GM18858 (cell line): ENCODE data around the gene ARHGAP26.
A peak's percentile ranks its signal among the peaks of the same experiment; 100 is the strongest.

ENCODE experiments used
- ATAC-seq: cut with Tn5 transposase; IDR thresholded peaks from one replicate; pipeline ENCODE4 v1.9.1; 2021; ENCODE audit not compliant: unreplicated experiment

ARHGAP26 gene

DNA sequence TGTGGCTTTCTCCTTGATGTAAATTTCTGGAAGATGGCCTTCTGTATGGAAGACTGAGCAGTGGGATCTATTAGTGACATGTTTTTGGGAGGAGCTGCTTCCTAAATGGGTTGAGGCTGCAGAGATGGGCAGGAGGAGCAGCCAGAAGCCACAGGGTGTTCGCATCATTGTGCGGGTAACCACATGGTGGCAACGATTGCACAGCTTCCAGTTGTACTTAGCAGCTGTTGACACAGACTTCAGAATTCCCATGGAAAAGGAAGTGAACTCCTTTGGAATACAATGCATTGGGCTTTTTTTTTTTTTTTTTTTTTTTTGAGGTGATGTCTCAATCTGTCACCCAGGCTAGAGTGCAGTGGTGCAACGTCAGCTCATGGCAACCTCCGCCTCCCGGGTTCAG lies 336.0 kb downstream of the ARHGAP26 start:
- no peak for ATAC-seq

DNA sequence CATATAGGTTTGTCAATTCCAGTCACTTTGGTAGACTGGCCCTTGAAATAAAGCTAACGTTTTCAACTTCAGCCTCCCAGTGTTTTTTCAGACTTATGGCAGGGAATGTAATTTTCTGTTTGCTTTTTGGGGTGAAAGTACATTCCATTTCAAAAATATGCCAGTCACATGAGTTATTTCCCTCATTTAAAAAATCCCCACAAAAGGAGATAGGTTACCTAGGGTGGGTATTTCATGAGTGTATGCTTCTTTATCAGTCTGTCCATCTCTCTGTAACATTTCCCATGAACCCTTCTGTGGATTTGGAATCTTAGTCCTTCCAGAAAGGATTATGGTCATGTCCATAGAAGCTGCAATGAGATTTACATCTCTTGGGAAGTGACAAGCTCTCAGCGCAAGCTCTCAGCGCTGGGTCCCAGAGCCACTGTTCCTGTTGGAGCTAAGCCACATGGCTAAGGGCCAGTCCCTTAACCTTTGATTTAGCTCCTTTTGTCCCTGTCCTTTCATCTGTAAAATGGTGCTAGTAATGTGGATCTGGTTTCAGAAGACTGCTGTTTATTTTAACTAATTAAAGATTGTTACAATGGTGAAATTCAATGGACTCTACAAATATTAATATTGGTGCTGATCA lies 338.4 kb downstream of the ARHGAP26 start:
- ATAC-seq = no peak

DNA sequence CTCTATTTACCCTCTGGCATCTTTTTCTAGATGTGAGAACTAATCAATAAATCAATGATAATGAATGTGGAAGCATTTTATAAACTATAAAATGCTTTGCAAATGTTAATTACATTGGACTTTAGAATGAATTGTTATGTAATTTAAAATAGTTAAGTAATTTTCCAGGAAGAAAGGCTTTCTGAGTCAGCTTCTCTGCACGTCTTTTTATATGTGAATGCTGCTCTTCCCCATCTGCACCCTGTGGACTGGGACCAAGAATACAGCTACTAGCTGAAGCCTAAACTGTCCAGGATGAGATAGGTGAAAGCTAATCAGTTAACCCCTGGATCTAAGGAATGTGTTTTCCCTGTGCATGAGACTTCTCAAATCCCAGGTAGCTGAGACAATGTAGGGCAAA lies 340.4 kb downstream of the ARHGAP26 start:
- no peak for ATAC-seq

DNA sequence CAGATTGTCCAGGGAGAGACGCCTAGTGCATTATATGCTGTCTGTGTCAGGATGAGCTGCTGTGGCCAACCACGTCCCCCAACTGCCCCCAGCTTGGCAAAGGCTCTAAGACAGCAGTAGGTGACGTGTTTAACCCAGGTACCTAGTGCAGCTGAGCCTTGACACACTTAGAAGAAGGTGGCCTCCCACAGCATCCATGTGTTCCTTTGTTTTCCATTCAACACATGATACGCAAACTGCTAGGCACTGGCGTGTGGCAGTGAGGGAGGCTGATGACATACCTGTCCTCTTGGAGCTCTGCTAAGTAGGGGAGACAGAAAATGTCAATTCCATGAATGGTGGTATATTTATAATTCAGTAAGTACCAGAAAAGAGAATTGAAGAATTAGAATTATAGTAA lies 341.6 kb downstream of the ARHGAP26 start:
- ATAC-seq = no peak

DNA sequence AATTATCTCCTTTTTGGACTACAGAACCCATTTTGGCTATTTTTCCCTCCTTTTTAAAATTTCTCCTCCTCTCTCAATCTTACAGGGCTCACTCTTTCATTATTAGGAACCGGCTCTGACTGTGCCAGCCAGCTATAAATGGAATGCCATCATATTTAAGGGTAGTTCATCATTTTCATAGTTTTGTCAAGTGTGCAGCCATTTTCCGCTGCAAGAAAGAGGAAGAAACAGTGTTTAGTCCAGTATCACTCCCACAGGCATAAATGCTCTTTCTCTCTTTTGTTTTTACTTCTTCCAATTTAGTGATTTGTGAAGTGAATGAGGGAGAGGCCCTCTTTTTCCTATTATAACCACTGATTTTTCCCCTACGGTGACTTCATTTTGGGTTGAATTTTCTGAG lies 343.3 kb downstream of the ARHGAP26 start:
- ATAC-seq = no peak

DNA sequence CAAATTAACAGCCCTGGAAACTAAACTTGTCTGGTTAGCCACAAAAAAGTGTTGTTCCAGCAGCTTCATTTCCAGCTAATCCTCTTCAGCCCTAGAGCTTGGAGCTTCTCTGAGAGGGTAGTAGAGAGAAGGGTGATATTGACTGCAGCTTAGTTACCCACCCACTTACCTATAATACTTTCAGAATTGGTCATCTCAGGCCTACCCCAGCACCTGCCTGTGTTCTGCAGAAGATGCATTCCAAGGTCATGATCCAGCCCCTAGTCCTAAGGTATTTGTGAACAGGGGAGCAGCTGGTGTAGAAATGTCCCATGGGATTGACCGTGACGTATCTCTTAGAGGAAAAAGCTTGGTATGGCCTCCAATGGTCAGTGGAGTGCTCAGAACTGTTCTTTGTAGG lies 344.3 kb downstream of the ARHGAP26 start:
- no peak for ATAC-seq

DNA sequence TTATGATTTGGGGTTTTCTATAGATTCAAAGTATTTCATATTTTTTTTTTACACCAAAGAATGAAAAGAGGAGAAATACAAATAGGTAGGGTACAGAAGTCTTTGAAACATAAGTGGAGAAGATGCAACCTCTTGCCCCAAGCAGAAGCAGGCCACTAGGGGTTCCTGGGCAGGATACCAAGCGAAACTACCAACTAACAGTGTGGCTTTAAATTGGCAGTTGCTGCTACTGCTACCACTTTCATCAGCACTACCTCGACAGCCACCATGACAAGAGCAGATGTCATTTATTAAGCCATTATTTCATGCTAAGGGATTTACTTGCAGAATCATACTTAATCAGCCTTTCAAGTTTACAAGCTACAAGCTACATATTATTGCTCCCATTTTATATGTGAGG lies 345.2 kb downstream of the ARHGAP26 start:
- ATAC-seq = no peak

DNA sequence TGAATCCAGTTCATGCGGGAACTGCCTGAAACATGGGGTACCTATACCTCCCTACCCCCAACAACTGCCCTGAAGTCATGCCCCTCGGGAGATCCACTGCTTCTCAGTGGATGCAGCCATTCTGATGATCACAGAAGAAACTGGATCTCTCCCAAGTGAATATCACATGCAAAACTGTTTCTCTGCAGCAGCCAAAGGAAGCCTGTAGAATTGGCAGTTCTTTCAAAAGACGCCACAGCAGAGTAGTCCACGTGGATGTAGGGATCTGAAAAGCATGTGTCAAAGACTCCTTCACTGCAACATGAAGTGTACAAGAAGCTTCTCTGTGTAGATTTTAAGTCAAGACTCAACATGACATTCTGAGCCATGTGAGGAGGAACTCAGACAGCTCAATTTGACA lies 346.6 kb downstream of the ARHGAP26 start:
- ATAC-seq = no peak

DNA sequence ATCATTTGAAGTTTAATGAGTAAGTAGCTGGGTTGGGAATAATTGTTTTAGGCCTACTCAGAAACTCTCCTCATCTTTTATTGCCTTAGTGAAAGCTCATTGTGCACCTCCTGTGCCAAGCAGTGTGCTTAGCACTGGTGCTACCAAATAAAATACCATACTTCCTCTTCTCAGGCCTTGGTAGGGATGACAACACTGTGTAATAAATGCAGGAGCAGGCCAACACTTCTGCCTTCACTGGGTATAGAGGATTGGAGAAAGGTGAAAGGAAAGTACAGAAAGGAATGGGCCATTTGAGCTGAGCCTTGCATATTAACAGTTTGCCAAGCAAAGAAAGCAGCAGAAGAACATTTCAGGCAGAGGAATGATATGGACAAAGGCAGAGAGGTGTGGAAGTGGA lies 347.6 kb downstream of the ARHGAP26 start:
- ATAC-seq = no peak

DNA sequence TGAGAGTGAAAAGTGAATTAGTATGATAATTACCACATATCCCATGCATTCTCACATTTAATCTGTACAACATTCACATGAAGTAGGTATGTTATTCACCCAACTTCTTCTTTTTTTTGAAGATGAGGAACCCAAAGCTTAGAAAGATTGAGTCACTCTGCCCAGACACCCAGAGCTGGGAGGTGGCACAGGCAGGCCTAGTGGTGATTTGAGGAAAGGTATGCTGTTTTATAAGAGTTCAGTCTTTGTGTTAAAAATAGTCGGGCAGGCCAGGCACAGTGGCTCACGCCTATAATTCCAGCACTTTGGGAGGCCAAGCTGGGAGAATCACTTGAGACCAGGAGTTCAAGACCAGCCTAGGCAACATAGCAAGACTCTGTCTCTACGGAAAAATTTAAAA lies 348.0 kb downstream of the ARHGAP26 start:
- no peak for ATAC-seq

DNA sequence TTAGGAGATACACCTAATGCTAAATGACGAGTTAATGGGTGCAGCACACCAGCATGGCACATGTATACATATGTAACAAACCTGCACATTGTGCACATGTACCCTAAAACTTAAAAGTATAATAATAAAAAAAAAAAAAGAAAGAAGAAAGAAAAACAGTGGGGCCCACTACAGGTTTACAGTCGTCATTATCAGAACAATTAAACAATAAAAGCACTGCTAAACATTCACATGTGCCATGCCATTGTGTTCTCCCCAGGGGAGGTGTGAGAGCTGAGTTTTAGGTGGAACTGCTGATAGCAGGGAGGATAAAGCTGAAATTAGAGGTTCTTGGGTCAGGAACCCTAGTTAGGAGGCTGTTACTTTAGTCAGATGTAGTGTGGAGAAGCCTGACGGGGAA lies 348.6 kb downstream of the ARHGAP26 start:
- peak; percentile 2 for ATAC-seq

DNA sequence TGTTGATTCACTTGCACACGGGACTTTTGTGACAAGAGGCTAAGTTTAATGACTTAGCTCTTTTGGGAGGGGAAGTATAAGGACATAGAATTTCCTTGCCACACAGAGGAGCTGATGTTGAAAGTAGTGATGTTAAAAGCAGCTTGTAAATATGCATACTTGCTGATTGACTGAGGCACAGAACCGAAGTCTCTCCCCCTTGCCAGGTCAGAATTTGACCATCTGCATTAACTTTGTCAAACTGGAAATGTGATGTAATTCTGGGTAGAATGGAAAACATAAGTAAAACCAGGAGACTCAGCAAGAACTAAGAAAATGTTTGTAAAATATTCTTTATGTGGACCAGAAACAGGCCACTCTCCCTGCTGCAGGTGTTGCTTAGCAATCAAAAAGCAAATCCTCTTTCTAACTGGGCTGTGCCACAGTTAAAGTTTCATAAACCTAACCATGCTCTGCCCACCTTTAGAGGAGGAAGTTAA lies 349.2 kb downstream of the ARHGAP26 start:
- peak; percentile 53 for ATAC-seq

DNA sequence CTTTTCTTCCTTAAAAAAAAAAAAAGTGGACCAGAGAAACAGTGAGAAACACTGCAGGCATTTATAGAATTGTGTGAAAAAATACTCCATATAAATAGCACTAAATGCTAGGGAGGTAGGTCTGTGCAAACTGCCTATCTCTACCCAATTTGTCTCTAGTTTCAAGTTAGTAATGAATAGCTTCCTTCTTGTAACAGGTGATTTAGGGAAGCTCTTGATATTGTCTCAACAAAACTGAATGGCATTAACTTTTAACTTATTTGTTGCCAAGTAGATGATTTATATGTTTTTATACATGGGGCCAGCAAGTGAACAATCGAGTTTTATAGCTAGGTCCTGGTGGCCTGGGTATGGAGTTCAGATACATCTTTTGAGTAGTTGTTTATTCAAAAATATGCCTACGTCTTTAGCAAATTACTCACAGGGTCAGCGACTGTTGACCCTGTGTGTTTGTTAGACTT lies 349.7 kb downstream of the ARHGAP26 start:
- no peak for ATAC-seq

DNA sequence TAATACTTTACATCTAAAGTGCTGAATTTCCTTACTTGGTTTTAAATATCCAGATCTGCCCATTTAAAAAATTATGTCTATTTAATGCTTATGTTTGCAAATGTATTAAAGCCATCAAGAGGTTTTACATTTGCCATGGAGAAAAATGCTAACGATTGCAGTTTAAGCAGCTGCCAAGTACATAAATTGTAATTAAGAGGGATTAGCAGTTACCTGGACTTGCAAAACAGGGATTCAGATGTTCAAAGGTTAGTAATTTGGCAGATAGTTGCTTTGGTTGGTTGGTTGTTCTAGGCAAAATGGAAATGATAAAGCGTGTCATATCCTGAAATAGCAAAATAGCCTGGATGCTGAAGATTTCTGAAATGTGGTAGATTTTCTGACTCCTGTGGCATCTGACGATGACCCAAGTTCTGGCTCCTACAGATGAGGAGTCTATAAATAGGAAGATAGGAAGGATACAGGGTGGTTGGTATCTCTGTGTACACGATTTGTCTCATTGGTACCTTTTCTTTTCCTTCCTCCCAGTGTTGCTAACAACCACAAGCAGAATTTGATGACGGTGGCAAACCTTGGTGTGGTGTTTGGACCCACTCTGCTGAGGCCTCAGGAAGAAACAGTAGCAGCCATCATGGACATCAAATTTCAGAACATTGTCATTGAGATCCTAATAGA lies 350.4 kb downstream of the ARHGAP26 start:
- ATAC-seq = no peak

DNA sequence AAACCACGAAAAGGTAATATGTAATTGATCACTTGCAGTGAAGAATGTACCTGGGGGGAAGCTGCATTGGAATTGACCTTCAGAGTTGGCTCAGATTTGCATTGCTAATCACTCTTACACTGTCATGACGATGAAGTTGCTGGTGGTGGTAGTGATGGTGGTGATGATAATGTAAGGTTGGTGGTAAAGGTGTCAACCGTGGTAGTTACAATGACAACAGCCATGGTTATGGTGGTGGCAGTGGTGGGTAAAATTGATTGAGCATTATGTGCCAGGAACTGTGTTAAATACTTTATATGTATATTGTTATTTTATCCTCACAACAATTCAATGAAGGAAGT lies 350.9 kb downstream of the ARHGAP26 start:
- no peak for ATAC-seq

DNA sequence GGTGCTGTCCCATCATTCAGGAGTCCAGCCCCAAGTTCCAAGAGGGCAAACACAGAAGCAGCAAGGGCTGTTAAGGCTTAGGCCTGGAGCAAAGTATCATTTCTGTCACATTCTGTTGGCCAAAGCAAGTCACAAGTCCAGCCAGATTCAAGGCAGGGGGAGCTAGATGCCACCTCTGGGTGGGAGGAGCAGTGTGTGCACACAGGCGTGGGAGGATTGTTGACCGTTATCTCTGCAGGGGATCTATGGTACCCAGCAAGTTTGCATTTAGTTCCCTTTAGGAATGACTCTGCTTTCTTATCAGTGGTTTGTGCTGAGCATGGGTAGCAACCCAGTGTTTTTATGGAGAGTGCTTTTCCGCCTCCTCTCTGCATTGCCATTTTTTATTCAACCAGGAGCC lies 354.4 kb downstream of the ARHGAP26 start:
- ATAC-seq = no peak

DNA sequence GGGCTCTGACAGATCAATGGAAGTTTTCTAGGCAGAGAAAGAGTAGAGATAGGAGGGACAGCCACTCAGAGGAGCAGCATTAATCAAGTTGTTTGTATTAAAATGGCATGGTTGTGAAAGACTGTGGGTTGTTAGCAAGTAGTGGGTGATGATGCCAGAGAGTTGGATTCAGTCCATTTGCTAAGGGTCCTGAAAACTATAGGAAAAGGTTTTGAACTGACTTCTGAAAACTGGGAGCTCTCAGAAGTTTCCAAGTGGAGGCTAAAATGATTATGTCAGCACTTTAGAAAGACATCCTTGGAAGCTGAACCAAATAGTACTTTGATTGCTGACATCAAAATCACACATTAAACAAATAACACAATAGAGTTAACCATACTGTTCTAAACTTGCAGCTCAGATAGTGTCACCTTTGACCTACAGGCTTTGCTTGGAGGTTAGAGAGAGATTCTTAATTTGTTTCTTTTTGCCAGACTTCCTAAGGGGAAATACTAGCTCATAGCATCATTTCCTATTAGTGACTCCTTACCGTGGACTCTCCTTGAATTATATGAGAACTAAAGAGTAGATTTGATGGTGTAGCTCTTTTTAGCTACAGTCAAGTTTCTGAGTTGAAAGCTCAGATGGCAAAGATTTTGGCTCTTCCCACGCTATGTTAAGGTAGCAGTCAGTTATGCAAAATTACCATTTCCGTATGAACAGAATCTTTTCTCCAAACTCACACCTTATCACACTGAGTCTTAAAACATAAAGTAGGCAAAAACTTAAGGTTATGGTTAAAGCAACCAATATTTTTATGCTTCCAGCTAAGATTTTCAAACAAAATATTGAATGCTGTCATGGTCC lies 356.2 kb downstream of the ARHGAP26 start:
- no peak for ATAC-seq

DNA sequence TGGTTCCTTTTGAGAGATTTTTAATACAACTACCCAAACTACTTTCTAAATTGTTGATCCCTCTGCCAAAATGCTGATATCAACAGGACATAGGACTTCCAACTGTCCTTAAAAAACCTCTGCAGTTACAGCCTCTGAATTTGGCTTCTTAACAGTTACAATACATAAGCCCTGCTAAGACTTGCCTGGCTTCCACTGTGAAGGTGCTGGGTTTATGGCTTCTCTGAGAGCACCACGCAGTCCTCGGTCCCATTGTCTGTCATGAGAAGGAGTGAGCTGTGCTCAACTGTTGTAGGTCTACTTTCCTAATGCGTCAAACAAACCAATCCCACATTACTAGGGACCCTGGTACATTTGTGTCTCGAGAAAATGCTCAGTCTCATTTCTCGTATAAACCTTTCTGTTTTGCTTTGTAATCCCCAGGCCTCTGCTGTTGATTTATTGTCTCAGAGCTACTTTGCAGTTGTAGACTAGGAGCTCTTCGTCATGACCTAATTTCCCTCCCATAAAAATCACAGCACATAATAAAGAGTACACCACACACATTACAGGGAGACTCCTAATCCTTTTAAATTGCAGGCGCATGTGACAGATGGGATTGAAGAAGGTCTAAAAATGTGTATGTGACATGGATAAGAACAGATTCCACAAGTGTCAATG lies 358.4 kb downstream of the ARHGAP26 start:
- no peak for ATAC-seq

DNA sequence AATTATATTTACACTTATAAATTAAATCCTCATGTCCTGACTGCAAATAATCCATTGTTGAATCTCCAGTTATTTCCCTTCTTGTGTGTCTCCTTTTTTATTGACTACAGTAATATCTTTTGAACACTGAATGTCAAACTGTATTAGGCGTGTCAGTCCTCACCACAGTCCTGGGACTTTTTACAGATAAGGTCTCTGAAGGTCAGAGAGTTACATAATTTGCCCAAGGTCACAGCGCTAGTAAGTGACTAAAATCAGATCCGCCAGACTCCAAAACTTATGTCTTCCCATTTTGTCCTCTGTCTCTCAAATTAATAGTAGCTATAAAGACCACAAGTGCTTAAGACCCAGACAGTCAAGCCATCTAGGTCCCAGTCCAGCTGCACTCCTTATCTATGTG lies 359.0 kb downstream of the ARHGAP26 start:
- ATAC-seq = no peak

DNA sequence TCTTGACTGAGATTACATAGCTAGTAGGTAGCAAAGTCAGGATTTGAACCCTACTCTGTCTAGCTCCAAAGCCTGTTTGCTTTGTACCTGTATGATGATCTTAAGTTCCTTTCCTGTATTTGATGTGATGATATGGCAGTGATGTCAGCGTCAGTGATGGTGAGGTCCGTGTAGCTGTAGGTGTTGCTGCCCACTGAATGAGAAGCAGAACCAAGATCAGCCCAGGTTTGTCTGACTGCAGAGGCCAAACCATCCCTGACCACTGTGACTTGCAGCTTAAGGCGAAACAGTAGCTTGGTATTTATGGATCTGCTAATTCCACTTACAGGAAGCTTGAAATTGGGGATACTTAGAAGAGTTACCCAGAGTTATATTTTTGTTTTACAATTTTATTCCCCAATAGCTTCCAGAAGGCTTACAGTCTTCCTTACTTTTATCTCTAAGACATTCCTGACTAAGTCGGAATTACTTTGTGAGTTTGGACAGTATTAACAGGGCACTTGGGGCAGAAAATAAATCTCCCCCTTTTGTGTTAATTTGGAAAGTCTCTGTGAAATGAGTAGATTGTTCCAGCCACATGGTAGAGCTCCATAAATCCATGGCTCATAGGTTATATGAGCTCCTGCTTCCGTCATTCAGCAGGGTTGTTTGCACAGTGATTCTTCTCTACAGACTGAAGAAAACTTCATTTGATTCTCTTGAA lies 359.9 kb downstream of the ARHGAP26 start:
- no peak for ATAC-seq
